ENCODE results near the gene ANKFY1. TPM values are rescaled to one million over a fixed set of nuclear protein-coding genes. Genes with fewer than 3 reads are reported as not detected.

Gene ANKFY1
- polyA plus RNA-seq, 1 of the 3 experiments (the other 2 are of a cell fraction): 29.6 TPM

- TF ChIP-seq NFIC (IDR thresholded peaks at IDR 0.05; ENCODE audit: borderline replicate concordance): no peak
- TF ChIP-seq REST (IDR thresholded peaks at IDR 0.05; ENCODE audit: low read depth, low read length): no peak
- no peak for TF ChIP-seq RXRA (IDR thresholded peaks at IDR 0.05; ENCODE audit: borderline replicate concordance, low read depth)
- peak; percentile 56 for TF ChIP-seq RAD21 (IDR thresholded peaks at IDR 0.05; ENCODE audit: low read length)
- TF ChIP-seq CTCF (IDR thresholded peaks at IDR 0.05): peak; percentile 83
- no peak for TF ChIP-seq FOXM1 (IDR thresholded peaks at IDR 0.05; ENCODE audit: low read depth)
- TF ChIP-seq FOSL2 (IDR thresholded peaks at IDR 0.05; ENCODE audit: borderline replicate concordance, low read depth): no peak
- no peak for TF ChIP-seq MAX (IDR thresholded peaks at IDR 0.05; ENCODE audit: low read depth)
- no peak for TF ChIP-seq MEF2A (IDR thresholded peaks at IDR 0.05; ENCODE audit: borderline replicate concordance, low read depth)
- TF ChIP-seq NRF1 (IDR thresholded peaks at IDR 0.05; ENCODE audit: low read depth, low read length): no peak
- TF ChIP-seq SMC3 (IDR thresholded peaks at IDR 0.05; ENCODE audit: low read depth, low read length): peak; percentile 61
- no peak for TF ChIP-seq RCOR1 (IDR thresholded peaks at IDR 0.05; ENCODE audit: low read length)
- TF ChIP-seq ELF1 (IDR thresholded peaks at IDR 0.05): no peak
- TF ChIP-seq TAF1 (IDR thresholded peaks at IDR 0.05; ENCODE audit: borderline replicate concordance, low read depth, low read length): no peak
- no peak for TF ChIP-seq FOXJ3 (CRISPR knock-in tag; IDR thresholded peaks at IDR 0.05)
- TF ChIP-seq GABPA (IDR thresholded peaks at IDR 0.05; ENCODE audit: low read depth): no peak
- no peak overlapping the region for H2AFZ ChIP-seq (ENCODE audit: low read depth)
- no peaks in the 10 kb centered on the region for H3K9me2 ChIP-seq
- peak; percentile 77 for DNase-seq
- POLR2A ChIA-PET: no interaction called here
- peaks cover 0 to 6% of the 10 kb centered on the region in 2 experiments; a peak in 1 of 4 replicates for H3K4me1 ChIP-seq (ENCODE audit: control insufficient read depth in 1 of 2, insufficient read depth in 2 of 2, low read depth in 1 of 2, low read length in 1 of 2)
- H3K4me2 ChIP-seq: no peak overlapping the region
- no peaks in the 10 kb centered on the region for H3K27me3 ChIP-seq (ENCODE audit: insufficient read depth)
- CTCF ChIA-PET: interaction anchor here (0.6 to 2.6 kb wide), 30 partner anchors 10 to 288 kb away, joined by 3 to 18 read pairs (median 4); partner anchors contain the start of gene ANKFY1
- no peak overlapping the region for H3K27ac ChIP-seq (ENCODE audit: low read depth in 2 of 2, low read length in 1 of 2)
- no peaks in the 10 kb centered on the region for H3K9me3 ChIP-seq
- no peak overlapping the region for H3K4me3 ChIP-seq (ENCODE audit: low read depth in 2 of 2, low read length in 1 of 2)
- peaks cover 15% of the 10 kb centered on the region for H3F3A ChIP-seq (replicated peaks; ENCODE audit: insufficient read depth)
- 47% methylated on average over 9 of the region's 9 CpGs for WGBS (ENCODE audit: low lambda C conversion rate)
- 0 out of 2 replicates have a peak, but pooled peaks cover 6% of the 10 kb centered on the region for H4K20me1 ChIP-seq (ENCODE audit: insufficient read depth)
- H3K36me3 ChIP-seq (replicated peaks in 1 of 2; ENCODE audit: control insufficient read depth in 1 of 2, insufficient read depth in 2 of 2, low read length in 1 of 2): peaks cover 6 to 17% of the 10 kb centered on the region in 2 experiments
- H3K9ac ChIP-seq: no peak overlapping the region
- H3K79me2 ChIP-seq (ENCODE audit: insufficient read depth): peaks cover 4% of the 10 kb centered on the region; the same call in 1 of the 2 replicates
Observed at GRCh38 chr17:4199818-4200402, 63.9 kb downstream of the ANKFY1 start.

Data from SK-N-SH (cell line).